Trophoblast cell (in vitro differentiated cells and primary cell): ENCODE measurements around the gene PDGFA.
"Not testable (repeated sequence)": the region's sequence is repeated elsewhere in the genome, so short reads cannot be mapped to it uniquely, and the experiment has no call there.

Source experiments
- DNase-seq, 2 donors: peaks; one replicate each; pipeline ENCODE4 v3.0.0-alpha.2; 2016
- H2AFZ ChIP-seq: 2 replicates; pipeline ENCODE4 v1.6.1; 2013; ENCODE audit warnings: low read length, moderate library complexity, mild to moderate bottlenecking; ENCODE audit not compliant: insufficient read depth, poor library complexity
- H2AK5ac ChIP-seq: 2 replicates; pipeline ENCODE4 v1.6.1; 2013; ENCODE audit warnings: mild to moderate bottlenecking, low read length
- H2BK120ac ChIP-seq: 2 replicates; pipeline ENCODE4 v1.6.1; 2013; ENCODE audit warnings: low read length, mild to moderate bottlenecking, moderate library complexity; ENCODE audit not compliant: insufficient read depth, poor library complexity
- H2BK12ac ChIP-seq: 2 replicates; pipeline ENCODE4 v1.6.1; 2013; ENCODE audit warnings: mild to moderate bottlenecking, low read length, moderate library complexity
- H2BK5ac ChIP-seq: 2 replicates; pipeline ENCODE4 v1.6.1; 2013; ENCODE audit warnings: low read length, low read depth, moderate library complexity, mild to moderate bottlenecking; ENCODE audit not compliant: poor library complexity
- H3K14ac ChIP-seq: 2 replicates; pipeline ENCODE4 v1.6.1; 2013; ENCODE audit warnings: mild to moderate bottlenecking, low read length
- H3K18ac ChIP-seq: 2 replicates; pipeline ENCODE4 v1.6.1; 2013; ENCODE audit warnings: mild to moderate bottlenecking, low read length
- H3K23ac ChIP-seq: 2 replicates; pipeline ENCODE4 v1.6.1; 2013; ENCODE audit warnings: low read length
- H3K27ac ChIP-seq: 2 replicates; pipeline ENCODE4 v1.5.1; 2013; ENCODE audit warnings: low read depth, mild to moderate bottlenecking, inconsistent platforms, low read length, moderate library complexity
- H3K27me3 ChIP-seq: 2 replicates; pipeline ENCODE4 v1.6.1; 2013; ENCODE audit warnings: inconsistent platforms, mild to moderate bottlenecking, low read length, moderate library complexity; ENCODE audit not compliant: insufficient read depth
- H3K36me3 ChIP-seq, 2 experiments: 1 replicate in 1 of 2; 2 replicates in 1 of 2; pipeline ENCODE4 v1.6.1; 2013; ENCODE audit warnings: low read length in 2 of 2, mild to moderate bottlenecking in 2 of 2, moderate library complexity in 1 of 2; ENCODE audit not compliant: insufficient read depth in 2 of 2, control insufficient read depth in 1 of 2
- H3K4ac ChIP-seq: 2 replicates; pipeline ENCODE4 v1.6.1; 2013; ENCODE audit warnings: low read depth, mild to moderate bottlenecking, low read length, moderate library complexity
- H3K4me1 ChIP-seq, 2 experiments: 1 replicate in 1 of 2; 2 replicates in 1 of 2; pipeline ENCODE4 v1.6.1; 2013; ENCODE audit warnings: low read length in 2 of 2, mild to moderate bottlenecking in 2 of 2, moderate library complexity in 1 of 2; ENCODE audit not compliant: insufficient read depth in 2 of 2, control insufficient read depth in 1 of 2
- H3K4me2 ChIP-seq: 2 replicates; pipeline ENCODE4 v1.6.1; 2013; ENCODE audit warnings: inconsistent platforms, mild to moderate bottlenecking, low read length, moderate library complexity
- H3K4me3 ChIP-seq: 2 replicates; pipeline ENCODE4 v1.5.1; 2013; ENCODE audit warnings: mild to moderate bottlenecking, low read depth, low read length, inconsistent platforms
- H3K79me1 ChIP-seq: one replicate; pipeline ENCODE4 v1.6.1; 2013; ENCODE audit warnings: low read length
- H3K79me2 ChIP-seq: 2 replicates; pipeline ENCODE4 v1.6.1; 2013; ENCODE audit warnings: low read length, mild to moderate bottlenecking; ENCODE audit not compliant: control insufficient read depth, insufficient read depth, poor library complexity
- H3K9ac ChIP-seq: 2 replicates; pipeline ENCODE4 v1.6.1; 2013; ENCODE audit warnings: mild to moderate bottlenecking, low read length
- H3K9me3 ChIP-seq: 2 replicates; pipeline ENCODE4 v1.6.1; 2013; ENCODE audit warnings: low read depth, mild to moderate bottlenecking, control low read depth, inconsistent platforms, low read length; ENCODE audit not compliant: insufficient read depth
- H4K12ac ChIP-seq: 2 replicates; pipeline ENCODE4 v1.6.1; 2013; ENCODE audit warnings: low read depth, mild to moderate bottlenecking, low read length, moderate library complexity
- H4K8ac ChIP-seq: 2 replicates; pipeline ENCODE4 v1.6.1; 2013; ENCODE audit warnings: low read depth, mild to moderate bottlenecking, low read length, moderate library complexity
- H4K91ac ChIP-seq: one replicate; pipeline ENCODE4 v1.6.1; 2013; ENCODE audit warnings: low read depth, mild to moderate bottlenecking, low read length, moderate library complexity
- WGBS: extraction: QIAGEN DNeasy Blood & Tissue Kit; methylation state at CpG from one replicate; pipeline ENCODE4 v1.1.7; 2013; ENCODE audit warnings: missing lambda C conversion rate; ENCODE audit not compliant: insufficient read length, insufficient coverage; ENCODE audit errors: extremely low coverage; 5-methylcytosine and 5-hydroxymethylcytosine counted together

Gene PDGFA

GRCh38 chr7:552868-553635, 33.4 kb upstream of the PDGFA start:
- Histone ChIP-seq H3K14ac (no peak overlapping the region), H3K27ac (no peak overlapping the region)
- WGBS, result no CpG with 5 or more reads among the region's 44 CpGs

DNA sequence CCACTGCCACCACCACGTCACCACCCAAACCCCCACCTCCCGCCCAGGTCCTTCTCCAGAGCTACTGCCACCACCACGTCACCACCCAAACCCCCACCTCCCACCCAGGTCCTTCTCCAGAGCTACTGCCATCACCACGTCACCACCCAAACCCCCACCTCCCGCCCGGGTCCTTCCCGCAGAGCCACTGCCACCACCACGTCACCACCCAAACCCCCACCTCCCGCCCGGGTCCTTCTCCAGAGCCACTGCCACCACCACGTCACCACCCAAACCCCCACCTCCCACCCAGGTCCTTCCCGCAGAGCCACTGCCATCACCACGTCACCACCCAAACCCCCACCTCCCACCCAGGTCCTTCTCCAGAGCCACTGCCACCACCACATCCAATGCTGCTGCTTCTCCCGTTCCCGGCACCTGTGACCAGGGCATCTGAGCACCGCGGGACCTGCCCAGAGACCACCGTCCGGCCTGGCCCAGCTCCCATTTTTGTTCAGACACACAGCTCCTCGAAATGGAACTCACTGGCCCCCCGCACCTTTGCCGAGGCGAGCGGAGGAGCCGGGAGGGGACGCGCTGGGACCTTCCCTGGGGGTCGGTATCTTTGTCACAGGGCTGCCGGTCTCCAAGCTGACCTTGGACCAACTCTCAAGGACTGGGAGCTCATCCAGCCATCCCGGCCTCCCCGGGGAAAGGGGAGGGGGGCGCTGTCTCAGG, 32.7 kb upstream of the PDGFA start:
- not testable (repeated sequence) for H3K4me3 ChIP-seq, H4K91ac ChIP-seq, H3K36me3 ChIP-seq, H3K27ac ChIP-seq, H3K4me2 ChIP-seq, DNase-seq, H3K14ac ChIP-seq, H4K12ac ChIP-seq, H3K4ac ChIP-seq, H3K4me1 ChIP-seq, H3K18ac ChIP-seq, H2BK12ac ChIP-seq, H2AK5ac ChIP-seq, H2BK5ac ChIP-seq, H4K8ac ChIP-seq, H2AFZ ChIP-seq, H3K23ac ChIP-seq, H3K9me3 ChIP-seq, H2BK120ac ChIP-seq, H3K79me1 ChIP-seq, H3K9ac ChIP-seq, H3K79me2 ChIP-seq, H3K27me3 ChIP-seq
- WGBS, result no CpG with 5 or more reads among the region's 32 CpGs

More at GRCh38 chr7:552868-553635, 33.4 kb upstream of the PDGFA start:
- no peak overlapping the region for H3K23ac ChIP-seq
- no peak overlapping the region for H2BK5ac ChIP-seq
- H3K9me3 ChIP-seq, result peaks cover 4% of the 10 kb centered on the region
- no peaks in the 10 kb centered on the region for H3K79me2 ChIP-seq
- H4K12ac ChIP-seq, result no peak overlapping the region
- H2AK5ac ChIP-seq, result no peak overlapping the region
- no peaks in the 10 kb centered on the region for H3K79me1 ChIP-seq
- no peak overlapping the region for H4K91ac ChIP-seq
- H3K9ac ChIP-seq, result no peak overlapping the region
- H2AFZ ChIP-seq, result no peak overlapping the region
- no peaks in the 10 kb centered on the region for H3K27me3 ChIP-seq
- no peak overlapping the region for H2BK12ac ChIP-seq
- H3K4me2 ChIP-seq, result no peak overlapping the region
- H3K4me1 ChIP-seq, result no peaks in the 10 kb centered on the region
- DNase-seq, result no peak
- no peak overlapping the region for H3K4me3 ChIP-seq
- no peak overlapping the region for H3K4ac ChIP-seq
- H3K18ac ChIP-seq, result no peak overlapping the region
- no peak overlapping the region for H2BK120ac ChIP-seq
- H3K36me3 ChIP-seq, result no peaks in the 10 kb centered on the region
- H4K8ac ChIP-seq, result no peak overlapping the region

GRCh38 chr7:551615-551970, 31.9 kb upstream of the PDGFA start:
- not testable (repeated sequence) for H2AFZ ChIP-seq, H4K12ac ChIP-seq, H4K91ac ChIP-seq, H2AK5ac ChIP-seq, H3K14ac ChIP-seq, H3K4ac ChIP-seq, DNase-seq, H3K4me1 ChIP-seq, H2BK12ac ChIP-seq, H3K18ac ChIP-seq, H2BK5ac ChIP-seq, H2BK120ac ChIP-seq, H3K36me3 ChIP-seq, H4K8ac ChIP-seq, H3K4me2 ChIP-seq, H3K9ac ChIP-seq, H3K9me3 ChIP-seq, H3K4me3 ChIP-seq, H3K23ac ChIP-seq, H3K79me1 ChIP-seq, H3K27me3 ChIP-seq, H3K79me2 ChIP-seq, H3K27ac ChIP-seq
- no CpG with 5 or more reads among the region's 9 CpGs for WGBS

- WGBS, result no CpG with 5 or more reads among the region's 19 CpGs
- no peaks in the 10 kb centered on the region for H3K4me1 ChIP-seq
Measured at GRCh38 chr7:550881-551614, 31.4 kb upstream of the PDGFA start.

More at GRCh38 chr7:550881-551614, 31.4 kb upstream of the PDGFA start:
- Histone ChIP-seq H3K23ac (no peak overlapping the region), H3K4me2 (no peak overlapping the region), H2BK12ac (no peak overlapping the region), H4K8ac (no peak overlapping the region), H2AK5ac (no peak overlapping the region), H3K79me1 (no peaks in the 10 kb centered on the region), H3K79me2 (no peaks in the 10 kb centered on the region), H3K9ac (no peak overlapping the region), H4K12ac (no peak overlapping the region), H3K18ac (no peak overlapping the region), H3K27me3 (no peaks in the 10 kb centered on the region), H3K27ac (no peak overlapping the region), H3K4me3 (no peak overlapping the region), H3K9me3 (no peaks in the 10 kb centered on the region), H3K14ac (no peak overlapping the region), H4K91ac (no peak overlapping the region), H3K4ac (no peak overlapping the region), H2BK5ac (no peak overlapping the region), H2BK120ac (no peak overlapping the region), H3K36me3 (no peaks in the 10 kb centered on the region), H2AFZ (no peak overlapping the region)
- no peak for DNase-seq
